MG63 (cell line): ENCODE measurements around the gene ATG9B. TPM values are rescaled to one million over a fixed set of nuclear protein-coding genes. Genes with fewer than 3 reads are reported as not detected.
"Not testable (repeated sequence)": the region's sequence is repeated elsewhere in the genome, so short reads cannot be mapped to it uniquely, and the experiment has no call there.

ENCODE experiments used
- DNase-seq: peaks from one replicate; pipeline ENCODE4 v3.0.0-alpha.2; 2020
- H3K27me3 ChIP-seq: fragments of 250-450 bp; sonication (Bioruptor Pico); 2 replicates; pipeline ENCODE4 v1.5.1; 2020; ENCODE audit warnings: mild to moderate bottlenecking, moderate library complexity
- H3K36me3 ChIP-seq: fragments of 250-450 bp; sonication (Bioruptor Pico); 2 replicates; pipeline ENCODE4 v1.5.1; 2020; ENCODE audit warnings: mild to moderate bottlenecking, moderate library complexity
- H3K4me3 ChIP-seq: fragments of 250-450 bp; sonication (Bioruptor Pico); 2 replicates; pipeline ENCODE4 v1.5.1; 2020; ENCODE audit warnings: mild to moderate bottlenecking, moderate library complexity
- H3K9me3 ChIP-seq: fragments of 250-450 bp; sonication (Bioruptor Pico); 2 replicates; pipeline ENCODE4 v1.5.1; 2020; ENCODE audit warnings: mild to moderate bottlenecking, moderate library complexity
- total RNA-seq: library from RNA; depleted of rRNA; stranded (reverse); fragments of >200 nt; shearing (Covaris generic); gene quantifications from 2 replicates; pipeline ENCODE4 v1.2.3, GENCODE V29; 2014; ENCODE audit warnings: low replicate concordance

Gene ATG9B
- total RNA-seq, 1 experiment from 2014 or later, result not detected

- DNase-seq, result no peak
- no peak overlapping the region for H3K4me3 ChIP-seq
- H3K9me3 ChIP-seq, result no peaks in the 10 kb centered on the region
- 0 out of 2 replicates have a peak, but pooled peaks cover 2% of the 10 kb centered on the region for H3K27me3 ChIP-seq
- H3K36me3 ChIP-seq, result no peaks in the 10 kb centered on the region
These were observed 10.4 kb downstream of the ATG9B start for GRCh38 chr7:151013733-151014497.

- no peak for DNase-seq
- Histone ChIP-seq H3K36me3 (no peaks in the 10 kb centered on the region), H3K4me3 (no peak overlapping the region), H3K27me3 (0 out of 2 replicates have a peak, but pooled peaks cover 1% of the 10 kb centered on the region), H3K9me3 (no peaks in the 10 kb centered on the region)
These were observed 10.9 kb downstream of the ATG9B start for GRCh38 chr7:151013356-151013732.

- H3K4me3 ChIP-seq, result no peak overlapping the region
- H3K27me3 ChIP-seq, result no peaks in the 10 kb centered on the region
- no peaks in the 10 kb centered on the region for H3K36me3 ChIP-seq
- DNase-seq, result no peak
- no peaks in the 10 kb centered on the region for H3K9me3 ChIP-seq
These were observed 11.4 kb downstream of the ATG9B start for GRCh38 chr7:151012911-151013347.

- Histone ChIP-seq H3K4me3 (no peak overlapping the region), H3K27me3 (no peaks in the 10 kb centered on the region), H3K9me3 (no peaks in the 10 kb centered on the region), H3K36me3 (no peaks in the 10 kb centered on the region)
- DNase-seq, result no peak
These were observed 12.1 kb downstream of the ATG9B start for GRCh38 chr7:151012031-151012692.

- not testable (repeated sequence) for H3K4me3 ChIP-seq, H3K36me3 ChIP-seq, H3K9me3 ChIP-seq, H3K27me3 ChIP-seq
- DNase-seq, result peak; percentile 10
These were observed 12.7 kb downstream of the ATG9B start for GRCh38 chr7:151011616-151012015.

GRCh38 chr7:151011097-151011409 lies 13.2 kb downstream of the ATG9B start:
- no peaks in the 10 kb centered on the region for H3K9me3 ChIP-seq
- H3K27me3 ChIP-seq, result no peaks in the 10 kb centered on the region
- H3K4me3 ChIP-seq, result no peak overlapping the region
- DNase-seq, result no peak
- H3K36me3 ChIP-seq, result no peaks in the 10 kb centered on the region

GRCh38 chr7:151010307-151011096 lies 13.8 kb downstream of the ATG9B start:
- Histone ChIP-seq H3K36me3 (no peaks in the 10 kb centered on the region), H3K9me3 (no peaks in the 10 kb centered on the region), H3K27me3 (no peaks in the 10 kb centered on the region), H3K4me3 (no peak overlapping the region)
- DNase-seq, result peak; percentile 9

- DNase-seq, result no peak
- no peaks in the 10 kb centered on the region for H3K36me3 ChIP-seq
- no peaks in the 10 kb centered on the region for H3K27me3 ChIP-seq
- H3K4me3 ChIP-seq, result no peak overlapping the region
- H3K9me3 ChIP-seq, result no peaks in the 10 kb centered on the region
These were observed 14.3 kb downstream of the ATG9B start for GRCh38 chr7:151010037-151010306.

DNA sequence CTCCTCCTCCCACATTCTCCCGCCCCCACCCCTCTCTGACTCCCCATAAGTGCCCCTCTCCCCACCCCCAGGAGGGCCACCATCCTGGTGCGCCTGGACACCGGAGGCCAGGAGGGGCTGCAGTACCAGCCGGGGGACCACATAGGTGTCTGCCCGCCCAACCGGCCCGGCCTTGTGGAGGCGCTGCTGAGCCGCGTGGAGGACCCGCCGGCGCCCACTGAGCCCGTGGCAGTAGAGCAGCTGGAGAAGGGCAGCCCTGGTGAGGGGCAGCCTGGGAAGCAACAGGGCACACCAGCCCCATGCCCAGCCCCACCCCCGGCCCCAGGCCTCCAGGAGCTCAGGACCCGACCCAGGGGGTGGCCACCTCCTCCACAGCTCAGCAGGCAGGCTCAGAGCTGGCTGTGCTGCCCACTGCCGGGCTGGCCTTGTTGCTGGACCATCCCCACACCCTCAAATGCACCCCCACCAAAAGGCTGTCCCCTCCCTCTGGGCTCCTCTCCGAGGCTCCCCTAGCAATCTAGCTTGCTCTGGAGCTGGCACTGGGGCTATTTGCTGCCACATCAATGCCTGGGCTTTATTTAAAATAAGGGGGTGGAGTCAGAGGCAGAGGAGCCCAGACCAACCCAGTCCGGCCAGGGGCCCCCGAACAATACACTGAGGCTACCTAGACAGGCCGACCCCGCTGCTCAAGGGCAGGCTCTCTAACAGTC lies 14.8 kb downstream of the ATG9B start:
- no peak overlapping the region for H3K4me3 ChIP-seq
- H3K27me3 ChIP-seq, result no peaks in the 10 kb centered on the region
- no peaks in the 10 kb centered on the region for H3K9me3 ChIP-seq
- H3K36me3 ChIP-seq, result no peaks in the 10 kb centered on the region
- DNase-seq, result no peak

GRCh38 chr7:151008511-151009323 lies 15.6 kb downstream of the ATG9B start:
- H3K9me3 ChIP-seq, result no peaks in the 10 kb centered on the region
- no peaks in the 10 kb centered on the region for H3K27me3 ChIP-seq
- no peak overlapping the region for H3K4me3 ChIP-seq
- DNase-seq, result no peak
- no peaks in the 10 kb centered on the region for H3K36me3 ChIP-seq

DNA sequence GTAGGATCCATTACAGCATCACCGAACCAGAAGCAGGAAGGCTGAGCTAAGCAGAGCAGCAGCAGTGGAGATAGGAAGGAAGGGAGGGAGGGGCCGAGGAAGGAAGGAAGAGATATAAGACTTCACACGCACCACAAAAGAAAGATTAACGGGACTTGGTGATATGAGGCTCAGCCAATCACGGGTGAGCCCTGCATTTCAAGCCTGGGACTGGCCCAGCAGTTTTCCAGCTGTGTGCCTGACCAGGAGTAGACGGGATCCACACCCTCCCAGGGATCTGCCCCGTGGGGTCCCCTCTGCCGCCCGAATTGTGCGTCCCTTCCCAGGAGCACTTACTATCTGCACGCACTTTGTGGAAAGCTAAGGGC lies 16.2 kb downstream of the ATG9B start:
- Histone ChIP-seq H3K4me3 (no peak overlapping the region), H3K9me3 (no peaks in the 10 kb centered on the region), H3K36me3 (no peaks in the 10 kb centered on the region), H3K27me3 (no peaks in the 10 kb centered on the region)
- DNase-seq, result no peak

GRCh38 chr7:151007469-151007898 lies 16.8 kb downstream of the ATG9B start:
- Histone ChIP-seq H3K36me3 (no peaks in the 10 kb centered on the region), H3K9me3 (no peaks in the 10 kb centered on the region), H3K4me3 (no peak overlapping the region), H3K27me3 (no peaks in the 10 kb centered on the region)
- peak; percentile 16 for DNase-seq

- no peak for DNase-seq
- Histone ChIP-seq H3K36me3 (no peaks in the 10 kb centered on the region), H3K9me3 (no peaks in the 10 kb centered on the region), H3K27me3 (no peaks in the 10 kb centered on the region), H3K4me3 (no peak overlapping the region)
These were observed 17.5 kb downstream of the ATG9B start for GRCh38 chr7:151006590-151007300.

- no peak for DNase-seq
- H3K36me3 ChIP-seq, result no peaks in the 10 kb centered on the region
- H3K4me3 ChIP-seq, result no peak overlapping the region
- H3K27me3 ChIP-seq, result no peaks in the 10 kb centered on the region
- no peaks in the 10 kb centered on the region for H3K9me3 ChIP-seq
These were observed 18.7 kb downstream of the ATG9B start for GRCh38 chr7:151005566-151005965.

GRCh38 chr7:151003572-151003971 lies 20.7 kb downstream of the ATG9B start:
- H3K27me3 ChIP-seq, result no peaks in the 10 kb centered on the region
- no peak for DNase-seq
- H3K4me3 ChIP-seq, result no peak overlapping the region
- no peaks in the 10 kb centered on the region for H3K36me3 ChIP-seq
- no peaks in the 10 kb centered on the region for H3K9me3 ChIP-seq

GRCh38 chr7:151001546-151001945 lies 22.7 kb downstream of the ATG9B start:
- Histone ChIP-seq H3K27me3 (no peaks in the 10 kb centered on the region), H3K36me3 (no peaks in the 10 kb centered on the region), H3K4me3 (no peak overlapping the region), H3K9me3 (no peaks in the 10 kb centered on the region)
- DNase-seq, result no peak
